Parathyroid adenoma (tissue), 2 donors: ENCODE results near the gene TNFAIP6.
"Not testable (repeated sequence)": the region's sequence is repeated elsewhere in the genome, so short reads cannot be mapped to it uniquely, and the experiment has no call there.

Experiments used
- H2AFZ ChIP-seq: fragments of 300-600 bp; sonication (generic); one replicate; pipeline ENCODE4 v1.7.0; 2017; ENCODE audit warnings: antibody characterized with exemption, mild to moderate bottlenecking
- H3K27ac ChIP-seq: fragments of 300-600 bp; sonication (generic); one replicate; pipeline ENCODE4 v1.7.0; 2017
- H3K27me3 ChIP-seq: fragments of 300-600 bp; sonication (generic); one replicate; pipeline ENCODE4 v1.7.0; 2017; ENCODE audit warnings: low read length; ENCODE audit not compliant: control insufficient read depth, insufficient read depth
- H3K36me3 ChIP-seq: fragments of 300-600 bp; sonication (generic); one replicate; pipeline ENCODE4 v1.7.0; 2017; ENCODE audit warnings: low read length; ENCODE audit not compliant: control insufficient read depth, insufficient read depth
- H3K4me1 ChIP-seq: fragments of 300-600 bp; sonication (generic); one replicate; pipeline ENCODE4 v1.7.0; 2017; ENCODE audit warnings: control low read depth
- H3K4me2 ChIP-seq: fragments of 300-600 bp; sonication (generic); one replicate; pipeline ENCODE4 v1.7.0; 2017; ENCODE audit warnings: low read length
- H3K4me3 ChIP-seq: fragments of 300-600 bp; sonication (generic); one replicate; pipeline ENCODE4 v1.7.0; 2017; ENCODE audit warnings: low read depth, low read length
- H3K79me2 ChIP-seq: fragments of 300-600 bp; sonication (generic); one replicate; pipeline ENCODE4 v1.7.0; 2017; ENCODE audit warnings: control low read depth
- H3K9ac ChIP-seq: fragments of 300-600 bp; sonication (generic); one replicate; pipeline ENCODE4 v1.7.0; 2017; ENCODE audit warnings: mild to moderate bottlenecking
- H3K9me3 ChIP-seq: fragments of 300-600 bp; sonication (generic); one replicate; pipeline ENCODE4 v1.7.0; 2017; ENCODE audit warnings: low read length; ENCODE audit not compliant: control insufficient read depth
- TF ChIP-seq, protein P1 (sequence below): fragments of 300-600 bp; sonication (generic); IDR thresholded peaks from one replicate; pipeline ENCODE4 v1.7.0; 2017; ENCODE audit warnings: antibody characterized with exemption, mild to moderate bottlenecking
- donor health status: primary hyperparathyroidism.

The TNFAIP6 gene

DNA sequence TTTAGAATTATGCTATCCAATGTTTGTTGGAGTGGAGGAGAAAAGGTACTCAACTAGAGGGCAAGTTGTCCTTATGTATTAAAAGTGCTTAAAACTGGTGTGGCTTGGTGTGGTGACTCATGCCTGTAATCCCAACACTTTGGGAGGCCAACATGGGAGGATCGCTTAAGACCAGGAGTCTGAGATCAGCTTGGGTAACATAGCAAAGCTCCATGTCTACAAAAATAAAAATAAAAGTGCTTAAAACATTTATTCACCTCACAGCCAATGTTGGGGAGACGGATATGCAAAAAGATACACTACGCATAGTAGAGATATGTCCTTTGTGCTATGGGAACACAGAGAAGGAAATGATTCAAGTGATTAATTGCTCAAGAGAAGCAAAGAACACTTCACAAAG, 19.3 kb upstream of the TNFAIP6 start:
- Histone ChIP-seq H3K4me2 (no peak overlapping the region), H2AFZ (no peak overlapping the region), H3K9me3 (no peaks in the 10 kb centered on the region), H3K4me1 (no peaks in the 10 kb centered on the region), H3K79me2 (no peaks in the 10 kb centered on the region), H3K27ac (no peak overlapping the region), H3K27me3 (no peaks in the 10 kb centered on the region), H3K36me3 (no peaks in the 10 kb centered on the region), H3K9ac (no peak overlapping the region), H3K4me3 (no peak overlapping the region)
- TF ChIP-seq, protein P1, sequence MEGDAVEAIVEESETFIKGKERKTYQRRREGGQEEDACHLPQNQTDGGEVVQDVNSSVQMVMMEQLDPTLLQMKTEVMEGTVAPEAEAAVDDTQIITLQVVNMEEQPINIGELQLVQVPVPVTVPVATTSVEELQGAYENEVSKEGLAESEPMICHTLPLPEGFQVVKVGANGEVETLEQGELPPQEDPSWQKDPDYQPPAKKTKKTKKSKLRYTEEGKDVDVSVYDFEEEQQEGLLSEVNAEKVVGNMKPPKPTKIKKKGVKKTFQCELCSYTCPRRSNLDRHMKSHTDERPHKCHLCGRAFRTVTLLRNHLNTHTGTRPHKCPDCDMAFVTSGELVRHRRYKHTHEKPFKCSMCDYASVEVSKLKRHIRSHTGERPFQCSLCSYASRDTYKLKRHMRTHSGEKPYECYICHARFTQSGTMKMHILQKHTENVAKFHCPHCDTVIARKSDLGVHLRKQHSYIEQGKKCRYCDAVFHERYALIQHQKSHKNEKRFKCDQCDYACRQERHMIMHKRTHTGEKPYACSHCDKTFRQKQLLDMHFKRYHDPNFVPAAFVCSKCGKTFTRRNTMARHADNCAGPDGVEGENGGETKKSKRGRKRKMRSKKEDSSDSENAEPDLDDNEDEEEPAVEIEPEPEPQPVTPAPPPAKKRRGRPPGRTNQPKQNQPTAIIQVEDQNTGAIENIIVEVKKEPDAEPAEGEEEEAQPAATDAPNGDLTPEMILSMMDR: no peak

DNA sequence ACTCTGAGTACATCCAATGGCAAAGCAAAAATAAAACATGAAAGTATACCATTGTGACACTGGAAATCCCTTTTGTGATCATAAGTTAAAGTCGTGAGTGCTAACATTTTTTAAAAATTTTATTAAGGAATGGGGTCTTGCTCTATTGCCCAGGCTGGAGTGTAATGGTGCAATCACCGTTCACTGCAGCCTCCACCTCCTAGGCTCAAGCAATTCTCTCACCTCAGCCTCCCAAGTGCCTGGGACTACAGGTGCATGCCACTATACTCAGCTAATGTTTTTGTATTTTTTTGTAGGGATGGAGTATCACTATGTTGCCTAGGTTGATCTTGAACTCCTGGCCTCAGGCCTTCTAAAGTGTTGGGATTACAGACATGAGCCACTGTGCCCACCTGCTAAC, 14.3 kb upstream of the TNFAIP6 start:
- TF ChIP-seq, protein P1: no peak
- H3K9ac ChIP-seq: no peak overlapping the region
- no peaks in the 10 kb centered on the region for H3K79me2 ChIP-seq
- no peaks in the 10 kb centered on the region for H3K36me3 ChIP-seq
- H3K27ac ChIP-seq: no peak overlapping the region
- H3K4me3 ChIP-seq: no peak overlapping the region
- no peaks in the 10 kb centered on the region for H3K9me3 ChIP-seq
- no peak overlapping the region for H3K4me2 ChIP-seq
- H3K4me1 ChIP-seq: no peaks in the 10 kb centered on the region
- H3K27me3 ChIP-seq: no peaks in the 10 kb centered on the region
- no peak overlapping the region for H2AFZ ChIP-seq

- not testable (repeated sequence) for H3K4me1 ChIP-seq, H3K4me3 ChIP-seq, H3K36me3 ChIP-seq, H3K79me2 ChIP-seq, H2AFZ ChIP-seq, H3K9ac ChIP-seq, H3K9me3 ChIP-seq, H3K27ac ChIP-seq, H3K27me3 ChIP-seq, H3K4me2 ChIP-seq
Measured at GRCh38 chr2:151344191-151344590, 13.2 kb upstream of the TNFAIP6 start.

- no peak overlapping the region for H3K4me3 ChIP-seq
- TF ChIP-seq, protein P1: no peak
Measured at GRCh38 chr2:151344906-151345305, 12.5 kb upstream of the TNFAIP6 start.

DNA sequence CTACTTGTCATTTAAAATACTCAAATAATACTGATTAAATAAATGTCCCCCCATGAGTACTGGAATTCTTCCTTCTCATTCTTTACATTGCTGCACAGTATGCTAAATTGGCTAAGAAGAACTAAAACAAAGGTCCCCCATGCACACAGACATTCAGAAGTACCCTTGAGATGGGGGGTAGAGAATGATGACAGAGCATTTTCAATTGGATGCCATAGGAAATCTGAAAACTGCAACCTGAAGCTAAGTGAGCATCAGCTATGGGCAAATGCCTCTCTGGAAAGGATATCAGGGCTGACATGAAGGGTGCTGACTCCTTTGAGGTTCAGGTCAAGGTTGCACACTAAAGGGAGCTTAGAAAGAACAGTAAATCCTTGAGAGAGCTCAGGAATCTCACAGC, 10.1 kb upstream of the TNFAIP6 start:
- Histone ChIP-seq H3K79me2 (no peaks in the 10 kb centered on the region), H3K4me1 (no peaks in the 10 kb centered on the region), H3K9me3 (no peaks in the 10 kb centered on the region), H3K4me2 (no peak overlapping the region), H3K27ac (no peak overlapping the region), H3K9ac (no peak overlapping the region), H3K36me3 (no peaks in the 10 kb centered on the region), H3K27me3 (no peaks in the 10 kb centered on the region), H2AFZ (no peak overlapping the region), H3K4me3 (no peak overlapping the region)
- TF ChIP-seq, protein P1: no peak

More at GRCh38 chr2:151344906-151345305, 12.5 kb upstream of the TNFAIP6 start:
- no peak overlapping the region for H3K9ac ChIP-seq
- H2AFZ ChIP-seq: no peak overlapping the region
- H3K79me2 ChIP-seq: no peaks in the 10 kb centered on the region
- no peak overlapping the region for H3K4me2 ChIP-seq
- no peaks in the 10 kb centered on the region for H3K9me3 ChIP-seq
- H3K36me3 ChIP-seq: no peaks in the 10 kb centered on the region
- H3K4me1 ChIP-seq: no peaks in the 10 kb centered on the region
- H3K27ac ChIP-seq: no peak overlapping the region
- no peaks in the 10 kb centered on the region for H3K27me3 ChIP-seq
